MCF 10A (cell line): ENCODE results near the gene PRSS12. TPM values are rescaled to one million over a fixed set of nuclear protein-coding genes. Genes with fewer than 3 reads are reported as not detected.
"Not testable (repeated sequence)": the region's sequence is repeated elsewhere in the genome, so short reads cannot be mapped to it uniquely, and the experiment has no call there.

Source experiments
- BruUV-seq: library from RNA; stranded (reverse); fragments of 400-500 nt; replicated peaks from 2 replicates; lab custom pipeline; 2021; lab: Mats Ljungman, UMichigan
- CTCF ChIA-PET: fragments of 300-600 bp; sonication (Branson Sonifier 250); formaldehyde crosslinking; extraction: SDS; loops from one replicate; lab custom pipeline; 2021; ENCODE audit warnings: antibody characterized with exemption, inconsistent platforms; lab: Yijun Ruan, JAX
- POLR2A ChIA-PET: fragments of 300-600, 350-650 bp; sonication (Branson Sonifier 250); formaldehyde crosslinking; extraction: SDS; loops from one replicate; lab custom pipeline; 2020; ENCODE audit warnings: antibody characterized with exemption, inconsistent platforms; lab: Yijun Ruan, JAX
- DNase-seq: peaks from one replicate; pipeline ENCODE4 v3.0.0-alpha.2; 2018; ENCODE audit not compliant: unreplicated experiment
- H3K27ac Mint-ChIP-seq: one replicate; pipeline ENCODE4 v1.8.0; 2022; ENCODE audit warnings: mild to moderate bottlenecking, low read depth, mixed read lengths; ENCODE audit not compliant: unreplicated experiment
- H3K27me3 Mint-ChIP-seq: one replicate; pipeline ENCODE4 v1.8.0; 2022; ENCODE audit warnings: mixed read lengths; ENCODE audit not compliant: insufficient read depth, unreplicated experiment
- H3K36me3 Mint-ChIP-seq: one replicate; pipeline ENCODE4 v1.8.0; 2022; ENCODE audit warnings: mild to moderate bottlenecking, moderate library complexity, mixed read lengths; ENCODE audit not compliant: insufficient read depth, unreplicated experiment
- H3K4me1 Mint-ChIP-seq: one replicate; pipeline ENCODE4 v1.8.0; 2022; ENCODE audit warnings: mixed read lengths; ENCODE audit not compliant: insufficient read depth, unreplicated experiment
- H3K4me3 Mint-ChIP-seq: one replicate; pipeline ENCODE4 v1.8.0; 2022; ENCODE audit warnings: mild to moderate bottlenecking, moderate library complexity, mixed read lengths; ENCODE audit not compliant: unreplicated experiment
- H3K9me3 Mint-ChIP-seq: one replicate; pipeline ENCODE4 v1.8.0; 2022; ENCODE audit warnings: mixed read lengths; ENCODE audit not compliant: unreplicated experiment
- intact Hi-C: fragments of 100-400 bp; cut with micrococcal nuclease; formaldehyde crosslinking; loops from 2 replicates; pipeline ENCODE4 v1.14.1; 2022
- total RNA-seq: library from RNA; stranded (reverse); gene quantifications from 2 replicates; pipeline ENCODE4 v1.2.3, GENCODE V29; 2022
- TF ChIP-seq, protein P1 (sequence below): fragments of 200-600 bp; IDR thresholded peaks from one replicate; pipeline ENCODE4 v1.8.0; 2022; ENCODE audit warnings: antibody characterized with exemption, mild to moderate bottlenecking; ENCODE audit not compliant: unreplicated experiment

The PRSS12 gene
- total RNA-seq, 1 experiment from 2014 or later = 10.7 TPM

- Mint-ChIP-seq H3K4me1 (no peaks in the 10 kb centered on the region), H3K27me3 (no peaks in the 10 kb centered on the region), H3K4me3 (no peak overlapping the region), H3K27ac (no peak overlapping the region), H3K36me3 (no peaks in the 10 kb centered on the region), H3K9me3 (no peaks in the 10 kb centered on the region)
- BruUV-seq = no TSS peak
- TF ChIP-seq, protein P1, sequence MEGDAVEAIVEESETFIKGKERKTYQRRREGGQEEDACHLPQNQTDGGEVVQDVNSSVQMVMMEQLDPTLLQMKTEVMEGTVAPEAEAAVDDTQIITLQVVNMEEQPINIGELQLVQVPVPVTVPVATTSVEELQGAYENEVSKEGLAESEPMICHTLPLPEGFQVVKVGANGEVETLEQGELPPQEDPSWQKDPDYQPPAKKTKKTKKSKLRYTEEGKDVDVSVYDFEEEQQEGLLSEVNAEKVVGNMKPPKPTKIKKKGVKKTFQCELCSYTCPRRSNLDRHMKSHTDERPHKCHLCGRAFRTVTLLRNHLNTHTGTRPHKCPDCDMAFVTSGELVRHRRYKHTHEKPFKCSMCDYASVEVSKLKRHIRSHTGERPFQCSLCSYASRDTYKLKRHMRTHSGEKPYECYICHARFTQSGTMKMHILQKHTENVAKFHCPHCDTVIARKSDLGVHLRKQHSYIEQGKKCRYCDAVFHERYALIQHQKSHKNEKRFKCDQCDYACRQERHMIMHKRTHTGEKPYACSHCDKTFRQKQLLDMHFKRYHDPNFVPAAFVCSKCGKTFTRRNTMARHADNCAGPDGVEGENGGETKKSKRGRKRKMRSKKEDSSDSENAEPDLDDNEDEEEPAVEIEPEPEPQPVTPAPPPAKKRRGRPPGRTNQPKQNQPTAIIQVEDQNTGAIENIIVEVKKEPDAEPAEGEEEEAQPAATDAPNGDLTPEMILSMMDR = no peak
- POLR2A ChIA-PET = no interaction called here
- intact Hi-C loops = no loop called here
- CTCF ChIA-PET = interaction anchor here (0.7 to 1.0 kb wide), 4 partner anchors 10 to 74 kb away, joined by 3 to 4 read pairs (median 4); partner anchors contain the start of gene PRSS12
- DNase-seq = no peak
Observed at GRCh38 chr4:118307643-118308042, 45.2 kb downstream of the PRSS12 start.

DNA sequence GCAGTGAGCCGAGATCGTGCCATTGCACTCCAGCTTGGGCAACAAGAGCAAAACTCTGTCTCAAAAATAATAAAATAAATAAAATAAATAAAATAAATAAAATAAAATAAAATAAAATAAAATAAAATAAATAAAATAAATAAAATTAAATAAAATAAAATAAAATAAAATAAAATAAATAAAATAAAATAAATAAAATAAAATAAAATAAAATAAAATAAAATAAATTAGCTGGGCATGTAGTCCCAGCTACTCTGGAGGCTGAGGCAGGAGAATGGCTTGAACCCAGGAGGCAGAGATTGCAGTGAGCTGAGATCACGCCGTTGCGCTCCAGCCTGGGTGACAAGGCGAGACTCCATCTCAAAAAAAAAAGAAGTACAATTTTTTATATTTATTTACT, 53.2 kb downstream of the PRSS12 start:
- POLR2A ChIA-PET, H3K36me3 Mint-ChIP-seq, DNase-seq, intact Hi-C loops, H3K27ac Mint-ChIP-seq, H3K27me3 Mint-ChIP-seq, BruUV-seq, H3K9me3 Mint-ChIP-seq, H3K4me3 Mint-ChIP-seq, H3K4me1 Mint-ChIP-seq: not testable (repeated sequence)
- CTCF ChIA-PET = interaction anchor here (0.6 to 1.6 kb wide), 3 partner anchors 11 to 1735 kb away, joined by 3 read pairs; partner anchors contain the start of gene PRSS12

DNA sequence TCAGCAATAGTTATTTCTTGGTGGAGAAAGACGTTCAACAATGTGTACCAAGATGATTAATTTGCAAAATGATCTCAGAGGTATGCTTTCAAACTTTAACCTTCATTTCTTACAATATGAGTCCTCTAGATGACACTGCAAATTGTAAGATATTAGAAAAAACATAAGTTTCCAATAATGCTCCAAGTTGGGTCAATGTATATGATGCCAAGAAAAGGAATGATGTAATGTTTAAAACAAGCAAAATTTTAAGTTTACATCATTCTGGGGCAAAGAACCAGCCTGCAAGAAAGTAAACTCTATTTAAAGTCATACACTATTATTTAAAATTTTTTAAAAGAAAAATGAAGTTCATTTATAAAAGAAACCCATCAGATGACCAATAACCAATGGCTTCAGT, 56.1 kb downstream of the PRSS12 start:
- POLR2A ChIA-PET = no interaction called here
- Mint-ChIP-seq H3K36me3 (no peaks in the 10 kb centered on the region), H3K4me1 (no peaks in the 10 kb centered on the region), H3K27me3 (no peaks in the 10 kb centered on the region), H3K4me3 (no peak overlapping the region), H3K27ac (no peak overlapping the region), H3K9me3 (no peaks in the 10 kb centered on the region)
- CTCF ChIA-PET = no interaction called here
- DNase-seq = no peak
- no TSS peak for BruUV-seq
- TF ChIP-seq, protein P1 = no peak
- intact Hi-C loops = no loop called here

GRCh38 chr4:118290951-118291350, 61.9 kb downstream of the PRSS12 start:
- H3K9me3 Mint-ChIP-seq = no peaks in the 10 kb centered on the region
- ChIA-PET CTCF (no interaction called here), POLR2A (no interaction called here)
- H3K4me1 Mint-ChIP-seq = peaks cover 18% of the 10 kb centered on the region
- peak overlapping the region; percentile 1 for H3K27ac Mint-ChIP-seq
- H3K36me3 Mint-ChIP-seq = no peaks in the 10 kb centered on the region
- BruUV-seq = no TSS peak
- no peaks in the 10 kb centered on the region for H3K27me3 Mint-ChIP-seq
- no peak overlapping the region for H3K4me3 Mint-ChIP-seq
- intact Hi-C loops = no loop called here
- TF ChIP-seq, protein P1 = no peak
- DNase-seq = no peak
